ENCODE measurements around the gene DISP2.

- TF ChIP-seq, protein P1, sequence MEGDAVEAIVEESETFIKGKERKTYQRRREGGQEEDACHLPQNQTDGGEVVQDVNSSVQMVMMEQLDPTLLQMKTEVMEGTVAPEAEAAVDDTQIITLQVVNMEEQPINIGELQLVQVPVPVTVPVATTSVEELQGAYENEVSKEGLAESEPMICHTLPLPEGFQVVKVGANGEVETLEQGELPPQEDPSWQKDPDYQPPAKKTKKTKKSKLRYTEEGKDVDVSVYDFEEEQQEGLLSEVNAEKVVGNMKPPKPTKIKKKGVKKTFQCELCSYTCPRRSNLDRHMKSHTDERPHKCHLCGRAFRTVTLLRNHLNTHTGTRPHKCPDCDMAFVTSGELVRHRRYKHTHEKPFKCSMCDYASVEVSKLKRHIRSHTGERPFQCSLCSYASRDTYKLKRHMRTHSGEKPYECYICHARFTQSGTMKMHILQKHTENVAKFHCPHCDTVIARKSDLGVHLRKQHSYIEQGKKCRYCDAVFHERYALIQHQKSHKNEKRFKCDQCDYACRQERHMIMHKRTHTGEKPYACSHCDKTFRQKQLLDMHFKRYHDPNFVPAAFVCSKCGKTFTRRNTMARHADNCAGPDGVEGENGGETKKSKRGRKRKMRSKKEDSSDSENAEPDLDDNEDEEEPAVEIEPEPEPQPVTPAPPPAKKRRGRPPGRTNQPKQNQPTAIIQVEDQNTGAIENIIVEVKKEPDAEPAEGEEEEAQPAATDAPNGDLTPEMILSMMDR (IDR thresholded peaks at IDR 0.05), result no peak
- TF ChIP-seq POLR2AphosphoS5 (IDR thresholded peaks at IDR 0.05) (no peak), POLR2A (IDR thresholded peaks at IDR 0.05) (no peak)
Measured at GRCh38 chr15:40354408-40355171, 3.4 kb upstream of the DISP2 start.

Measured in breast epithelium (tissue), 3 donors.